Endothelial cell of umbilical vein (primary cell): ENCODE measurements around the gene CDH23. TPM values are rescaled to one million over a fixed set of nuclear protein-coding genes. Genes with fewer than 3 reads are reported as not detected.

Source experiments
- BruUV-seq: library from RNA; stranded (reverse); fragments of 400-500 nt; replicated peaks from 2 replicates; lab custom pipeline; 2021; lab: Mats Ljungman, UMichigan
- CTCF ChIA-PET: fragments of 300-600, 350-600 bp; sonication (Branson Sonifier 250); formaldehyde crosslinking; loops from one replicate; lab custom pipeline; 2021; ENCODE audit warnings: antibody characterized with exemption, inconsistent platforms; lab: Charles Lee
- POLR2A ChIA-PET: fragments of 300-600, 350-600 bp; sonication (Branson Sonifier 250); formaldehyde crosslinking; loops from one replicate; lab custom pipeline; 2021; ENCODE audit warnings: antibody characterized with exemption, inconsistent platforms; lab: Charles Lee
- DNase-seq: peaks from one replicate; pipeline ENCODE4 v3.0.0-alpha.2; 2011; ENCODE audit warnings: low read depth, low spot score
- FAIRE-seq: peaks from 2 replicates; lab custom pipeline; 2011; peaks lifted over from hg19 to GRCh38; lab: Jason Lieb, UNC
- H2AFZ ChIP-seq: 2 replicates; pipeline ENCODE4 v1.6.0; 2012; ENCODE audit warnings: low read depth, low read length, control low read depth, inconsistent platforms
- H3K27ac ChIP-seq: 2 replicates; pipeline ENCODE4 v1.5.1; 2011; ENCODE audit warnings: low read depth, mild to moderate bottlenecking, control low read depth, low read length, moderate library complexity; ENCODE audit not compliant: insufficient read depth
- H3K27me3 ChIP-seq, 2 experiments: 2 replicates each; pipeline versions ENCODE4 v1.6.0 to v1.6.1; 2011; ENCODE audit warnings: low read length in 2 of 2, mixed read lengths in 1 of 2; ENCODE audit not compliant: control insufficient read depth in 2 of 2, insufficient read depth in 2 of 2
- H3K36me3 ChIP-seq, 2 experiments: 2 replicates in 1 of 2; 3 replicates in 1 of 2; pipeline ENCODE4 v1.5.1; 2011; ENCODE audit warnings: low read length in 2 of 2, mild to moderate bottlenecking in 1 of 2, moderate library complexity in 1 of 2; ENCODE audit not compliant: control insufficient read depth in 2 of 2, insufficient read depth in 2 of 2; ENCODE audit errors: extremely low read depth in 1 of 2
- H3K4me1 ChIP-seq: 3 replicates; pipeline ENCODE4 v1.5.1; 2011; ENCODE audit warnings: mild to moderate bottlenecking, low read length; ENCODE audit not compliant: control insufficient read depth, insufficient read depth; ENCODE audit errors: extremely low read depth
- H3K4me2 ChIP-seq: 2 replicates; pipeline ENCODE4 v1.6.1; 2011; ENCODE audit warnings: low read length, control low read depth, mixed read lengths; ENCODE audit not compliant: insufficient read depth
- H3K4me3 ChIP-seq, 3 experiments: fragments of 200-600 bp in 1 of 3; sonication (generic), shearing (Covaris generic) in 1 of 3; replicated peaks in 1 of 3; 2 replicates each; pipeline ENCODE4 v1.5.1; 2011 to 2016; ENCODE audit warnings: control low read depth in 3 of 3, low read length in 3 of 3, mild to moderate bottlenecking in 2 of 3, inconsistent platforms in 1 of 3, low read depth in 1 of 3, moderate library complexity in 1 of 3; ENCODE audit not compliant: insufficient read depth in 1 of 3
- H3K79me2 ChIP-seq: 2 replicates; pipeline ENCODE4 v1.6.0; 2012; ENCODE audit warnings: low read length, inconsistent platforms; ENCODE audit not compliant: control insufficient read depth, insufficient read depth
- H3K9ac ChIP-seq: replicated peaks from 2 replicates; pipeline ENCODE3; 2011; ENCODE audit warnings: low read length, control low read depth; ENCODE audit not compliant: insufficient read depth; ENCODE audit errors: extremely low read depth
- H3K9me1 ChIP-seq: replicated peaks from 3 replicates; pipeline ENCODE4 v1.6.0; 2011; ENCODE audit warnings: mild to moderate bottlenecking, low read length; ENCODE audit not compliant: control insufficient read depth, insufficient read depth; ENCODE audit errors: extremely low read depth
- H3K9me3 ChIP-seq: replicated peaks from 2 replicates; pipeline ENCODE4 v1.5.1; 2012; ENCODE audit warnings: low read length, inconsistent platforms; ENCODE audit not compliant: control insufficient read depth, insufficient read depth
- H4K20me1 ChIP-seq: replicated peaks from 2 replicates; pipeline ENCODE3; 2011; ENCODE audit warnings: mild to moderate bottlenecking, low read length; ENCODE audit not compliant: control insufficient read depth, insufficient read depth; ENCODE audit errors: extremely low read depth
- EZH2 ChIP-seq: IDR thresholded peaks from 2 replicates; pipeline ENCODE4 v1.6.1; 2012; ENCODE audit warnings: borderline replicate concordance, low read depth, mild to moderate bottlenecking, moderate library complexity, low read length, inconsistent platforms; ENCODE audit not compliant: severe bottlenecking
- FOS ChIP-seq: IDR thresholded peaks from 2 replicates; pipeline ENCODE4 v1.6.1; 2011; ENCODE audit warnings: mild to moderate bottlenecking, low read length, moderate library complexity, borderline replicate concordance; ENCODE audit not compliant: insufficient read depth
- GATA2 ChIP-seq: IDR thresholded peaks from 2 replicates; pipeline ENCODE4 v1.7.0; 2011; ENCODE audit warnings: low read depth, mild to moderate bottlenecking, moderate library complexity, mixed read lengths, low read length; ENCODE audit not compliant: insufficient read length, insufficient read depth
- JUN ChIP-seq: IDR thresholded peaks from 2 replicates; pipeline ENCODE4 v1.6.1; 2011; ENCODE audit warnings: borderline replicate concordance, low read depth; ENCODE audit not compliant: insufficient read length, insufficient read depth
- MYC ChIP-seq: IDR thresholded peaks from one replicate; pipeline ENCODE4 v1.6.1; 2011; ENCODE audit warnings: mild to moderate bottlenecking, low read depth, low read length
- POLR2A ChIP-seq: IDR thresholded peaks from 2 replicates; pipeline ENCODE4 v1.6.1; 2012; ENCODE audit warnings: low read depth, mild to moderate bottlenecking, control low read depth, low read length
- POLR2AphosphoS5 ChIP-seq: IDR thresholded peaks from 2 replicates; pipeline ENCODE4 v1.6.1; 2012; ENCODE audit warnings: low read depth, mild to moderate bottlenecking, control low read depth, low read length, moderate library complexity; ENCODE audit not compliant: insufficient read depth
- dilution Hi-C: fragments of 300-500 bp; cut with MboI; formaldehyde crosslinking; loops from one replicate; pipeline ENCODE4 v1.15.0; 2019; ENCODE audit warnings: low sequenced_read_pairs; ENCODE audit not compliant: extremely low pct_ligation_motif_present
- intact Hi-C: fragments of 100-400 bp; cut with micrococcal nuclease; formaldehyde crosslinking; loops from one replicate; pipeline ENCODE4 v1.10.0; 2022
- polyA plus RNA-seq, 4 experiments: library from polyadenylated mRNA; depleted of rRNA in 3 of 4; stranded (reverse) in 3 of 4; unstranded in 1 of 4; fragments of >200 nt; gene quantifications; 2 replicates each; pipeline versions ENCODE4 v1.2.1 to v1.2.3, GENCODE V29; 2011 to 2012; ENCODE audit warnings: missing spikeins in 1 of 4
- total RNA-seq: library from RNA; stranded (reverse); gene quantifications from 2 replicates; pipeline ENCODE4 v1.2.3, GENCODE V29; 2021
- TF ChIP-seq, protein P1 (sequence below), 2 donors: IDR thresholded peaks; 1 replicate in 1 of 2; 2 replicates in 1 of 2; pipeline ENCODE4 v1.5.1; 2011; ENCODE audit warnings: low read length in 2 of 2, mild to moderate bottlenecking in 2 of 2, moderate library complexity in 2 of 2, control low read depth in 1 of 2, inconsistent platforms in 1 of 2, low read depth in 1 of 2; ENCODE audit not compliant: insufficient read depth in 1 of 2; ENCODE audit errors: extremely low read depth in 1 of 2
- TF ChIP-seq, protein P2 (sequence below): IDR thresholded peaks from 2 replicates; pipeline ENCODE4 v1.6.1; 2011; ENCODE audit not compliant: insufficient read depth, insufficient read length

The CDH23 gene
- total and polyA plus RNA-seq, 2 donors (not counting 3 experiments of a cell fraction or from before 2014, with no cell fraction given), result not detected

DNA sequence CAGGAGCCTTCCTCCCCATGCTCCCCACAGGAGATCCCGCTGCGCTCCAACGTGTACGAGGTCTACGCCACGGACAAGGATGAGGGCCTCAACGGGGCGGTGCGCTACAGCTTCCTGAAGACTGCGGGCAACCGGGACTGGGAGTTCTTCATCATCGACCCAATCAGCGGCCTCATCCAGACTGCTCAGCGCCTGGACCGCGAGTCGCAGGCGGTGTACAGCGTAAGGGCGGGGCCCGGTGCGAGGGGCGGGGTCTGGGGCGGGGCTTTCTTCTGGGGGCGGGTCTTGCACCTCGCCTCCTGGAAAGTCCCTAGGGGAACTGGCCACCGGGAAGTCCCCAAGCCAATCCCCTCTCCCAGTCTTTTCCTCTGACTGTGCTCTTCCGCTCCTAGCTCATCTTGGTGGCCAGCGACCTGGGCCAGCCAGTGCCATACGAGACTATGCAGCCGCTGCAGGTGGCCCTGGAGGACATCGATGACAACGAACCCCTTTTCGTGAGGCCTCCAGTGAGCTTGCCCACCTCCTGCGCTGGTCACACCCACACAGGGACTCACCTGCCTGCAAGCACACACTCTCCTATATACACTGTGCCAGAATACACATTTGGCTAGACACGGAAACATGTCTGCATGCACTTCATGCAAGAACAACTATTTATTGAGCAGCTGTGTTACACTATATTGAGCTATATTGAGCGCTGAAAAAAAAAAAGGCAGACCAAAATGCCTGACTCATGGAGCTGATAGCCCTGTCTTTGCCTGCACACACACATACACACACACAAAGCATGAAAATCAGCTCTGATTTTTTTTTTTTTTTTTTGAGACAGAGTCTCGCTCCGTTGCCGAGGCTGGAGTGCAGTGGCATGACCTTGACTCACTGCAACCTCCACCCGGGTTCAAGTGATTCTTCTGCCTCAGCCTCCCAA, 409.3 kb downstream of the CDH23 start:
- TF ChIP-seq FOS, result no peak
- TF ChIP-seq, protein P1, sequence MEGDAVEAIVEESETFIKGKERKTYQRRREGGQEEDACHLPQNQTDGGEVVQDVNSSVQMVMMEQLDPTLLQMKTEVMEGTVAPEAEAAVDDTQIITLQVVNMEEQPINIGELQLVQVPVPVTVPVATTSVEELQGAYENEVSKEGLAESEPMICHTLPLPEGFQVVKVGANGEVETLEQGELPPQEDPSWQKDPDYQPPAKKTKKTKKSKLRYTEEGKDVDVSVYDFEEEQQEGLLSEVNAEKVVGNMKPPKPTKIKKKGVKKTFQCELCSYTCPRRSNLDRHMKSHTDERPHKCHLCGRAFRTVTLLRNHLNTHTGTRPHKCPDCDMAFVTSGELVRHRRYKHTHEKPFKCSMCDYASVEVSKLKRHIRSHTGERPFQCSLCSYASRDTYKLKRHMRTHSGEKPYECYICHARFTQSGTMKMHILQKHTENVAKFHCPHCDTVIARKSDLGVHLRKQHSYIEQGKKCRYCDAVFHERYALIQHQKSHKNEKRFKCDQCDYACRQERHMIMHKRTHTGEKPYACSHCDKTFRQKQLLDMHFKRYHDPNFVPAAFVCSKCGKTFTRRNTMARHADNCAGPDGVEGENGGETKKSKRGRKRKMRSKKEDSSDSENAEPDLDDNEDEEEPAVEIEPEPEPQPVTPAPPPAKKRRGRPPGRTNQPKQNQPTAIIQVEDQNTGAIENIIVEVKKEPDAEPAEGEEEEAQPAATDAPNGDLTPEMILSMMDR (IDR thresholded peaks at IDR 0.05; ENCODE audit: extremely low read depth in 1 of 2, insufficient read depth in 1 of 2, low read depth in 1 of 2, low read length in 2 of 2), result no peak
- TF ChIP-seq GATA2, result no peak
- TF ChIP-seq, protein P2, sequence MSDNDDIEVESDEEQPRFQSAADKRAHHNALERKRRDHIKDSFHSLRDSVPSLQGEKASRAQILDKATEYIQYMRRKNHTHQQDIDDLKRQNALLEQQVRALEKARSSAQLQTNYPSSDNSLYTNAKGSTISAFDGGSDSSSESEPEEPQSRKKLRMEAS, result no peak
- TF ChIP-seq POLR2AphosphoS5, result no peak
- TF ChIP-seq MYC, result no peak
- TF ChIP-seq EZH2, result no peak
- TF ChIP-seq POLR2A, result no peak
- TF ChIP-seq JUN, result no peak
- BruUV-seq, result no TSS peak

More for the DNA sequence above, 409.3 kb downstream of the CDH23 start:
- no peak overlapping the region for H3K9ac ChIP-seq
- H3K4me2 ChIP-seq, result no peak overlapping the region
- FAIRE-seq (no peak), DNase-seq (no peak)
- H3K9me3 ChIP-seq, result no peaks in the 10 kb centered on the region
- no peak overlapping the region for H3K4me3 ChIP-seq
- H3K27ac ChIP-seq, result no peak overlapping the region
- ChIA-PET POLR2A (no interaction called here), CTCF (interaction anchor here (0.8 to 1.5 kb wide), 5 partner anchors 9 to 110 kb away, joined by 3 to 6 read pairs (median 3); no protein-coding TSS in a partner anchor)
- intact Hi-C loops, result loop anchor here (5.0 kb wide), 1 partner anchor 79 kb away; no protein-coding TSS in a partner anchor
- H3K27me3 ChIP-seq, result peaks cover 0 to 2% of the 10 kb centered on the region in 2 experiments
- dilution Hi-C loops, result no loop called here
- no peaks in the 10 kb centered on the region for H3K4me1 ChIP-seq
- no peaks in the 10 kb centered on the region for H3K79me2 ChIP-seq
- no peak overlapping the region for H2AFZ ChIP-seq
- no peaks in the 10 kb centered on the region for H3K36me3 ChIP-seq
- no peaks in the 10 kb centered on the region for H4K20me1 ChIP-seq
- no peaks in the 10 kb centered on the region for H3K9me1 ChIP-seq
